Measurements from ENCODE around the gene LAP3.
"Not testable (repeated sequence)": the region's sequence is repeated elsewhere in the genome, so short reads cannot be mapped to it uniquely, and the experiment has no call there.

LAP3 gene
- 160 to 903 (median 243) reads per million in 17 experiments for total RNA-seq

- peak; percentile 98 to 99 (median 99) for DNase-seq
These were observed at the start of gene LAP3 for GRCh38 chr4:17576932-17577664. TSS of gene LAP3 (plus strand) at chr4:17577198. CDS start at chr4:17577466, 268 bp downstream.

- no peak for DNase-seq
These were observed 48.3 kb upstream of the LAP3 start for GRCh38 chr4:17528551-17529165.

- DNase-seq: peak; percentile 30 to 71 (median 56)
These were observed 45.3 kb upstream of the LAP3 start for GRCh38 chr4:17531538-17532285.

GRCh38 chr4:17534705-17535104 lies 42.3 kb upstream of the LAP3 start:
- no peak for DNase-seq

GRCh38 chr4:17535242-17535641 lies 41.8 kb upstream of the LAP3 start:
- no peak for DNase-seq

- no peak for DNase-seq
These were observed 41.1 kb upstream of the LAP3 start for GRCh38 chr4:17535906-17536305.

- not testable (repeated sequence) for DNase-seq
These were observed 39.9 kb upstream of the LAP3 start for GRCh38 chr4:17537060-17537459.

- peak; percentile 68 to 83 (median 79) for DNase-seq
These were observed 32.8 kb upstream of the LAP3 start for GRCh38 chr4:17544205-17544604.

- DNase-seq: peak in 1 of 4 experiments; percentile 19
These were observed 32.2 kb upstream of the LAP3 start for GRCh38 chr4:17544831-17545234.

GRCh38 chr4:17545374-17546140 lies 31.4 kb upstream of the LAP3 start:
- no peak for DNase-seq

GRCh38 chr4:17546222-17546621 lies 30.8 kb upstream of the LAP3 start:
- DNase-seq: no peak

GRCh38 chr4:17546678-17547077 lies 30.3 kb upstream of the LAP3 start:
- DNase-seq: no peak

GRCh38 chr4:17550549-17550948 lies 26.4 kb upstream of the LAP3 start:
- DNase-seq: no peak

- DNase-seq: no peak
These were observed 24.6 kb upstream of the LAP3 start for GRCh38 chr4:17552427-17552826.

- DNase-seq: no peak
These were observed 22.4 kb upstream of the LAP3 start for GRCh38 chr4:17554568-17554967.

- DNase-seq: no peak
These were observed 20.5 kb upstream of the LAP3 start for GRCh38 chr4:17556498-17556897.

GRCh38 chr4:17557880-17558279 lies 19.1 kb upstream of the LAP3 start:
- no peak for DNase-seq

- no peak for DNase-seq
These were observed 17.9 kb upstream of the LAP3 start for GRCh38 chr4:17558941-17559708.

- DNase-seq: no peak
These were observed 17.3 kb upstream of the LAP3 start for GRCh38 chr4:17559709-17560048.

GRCh38 chr4:17560065-17560673 lies 16.8 kb upstream of the LAP3 start:
- no peak for DNase-seq

GRCh38 chr4:17561195-17561909 lies 15.6 kb upstream of the LAP3 start:
- DNase-seq: peak; percentile 75 to 87 (median 82)
